GM19372 (cell line): ENCODE results near the gene POLR3C.
A peak's percentile ranks its signal among the peaks of the same experiment; 100 is the strongest.
"Not testable (repeated sequence)": the region's sequence is repeated elsewhere in the genome, so short reads cannot be mapped to it uniquely, and the experiment has no call there.

Experiments
- ATAC-seq: cut with Tn5 transposase; IDR thresholded peaks from one replicate; pipeline ENCODE4 v1.9.1; 2021; ENCODE audit warnings: mild to moderate bottlenecking, low read depth, moderate library complexity; ENCODE audit not compliant: unreplicated experiment

Gene POLR3C

GRCh38 chr1:145812977-145813810, 10.8 kb upstream of the POLR3C start:
- not testable (repeated sequence) for ATAC-seq

GRCh38 chr1:145818095-145818494, 5.9 kb upstream of the POLR3C start:
- ATAC-seq = not testable (repeated sequence)

GRCh38 chr1:145822779-145823331, 1.1 kb upstream of the POLR3C start:
- not testable (repeated sequence) for ATAC-seq

GRCh38 chr1:145824499-145824842, 471 bp downstream of the POLR3C start:
- ATAC-seq = no peak

GRCh38 chr1:145826030-145826429, 2.0 kb downstream of the POLR3C start:
- ATAC-seq = no peak

GRCh38 chr1:145827966-145828365, 4.0 kb downstream of the POLR3C start:
- ATAC-seq = no peak

- no peak for ATAC-seq
Measured at GRCh38 chr1:145828367-145829026, 4.5 kb downstream of the POLR3C start.

GRCh38 chr1:145830810-145831209, 6.8 kb downstream of the POLR3C start:
- not testable (repeated sequence) for ATAC-seq

- ATAC-seq = no peak
Measured at GRCh38 chr1:145837656-145838055, 13.7 kb downstream of the POLR3C start.

GRCh38 chr1:145843031-145843430, 19.0 kb downstream of the POLR3C start:
- no peak for ATAC-seq

GRCh38 chr1:145845144-145845513, 21.1 kb downstream of the POLR3C start:
- peak; percentile 51 for ATAC-seq

GRCh38 chr1:145845514-145846161, 21.6 kb downstream of the POLR3C start, which contains the start of gene NUDT17:
Gene NUDT17, plus strand, starts transcription at chr1:145845630. Its CDS starts 11 bp downstream, at chr1:145845641.
- peak; percentile 63 for ATAC-seq

GRCh38 chr1:145846201-145846612, 22.2 kb downstream of the POLR3C start:
- ATAC-seq = peak; percentile 34

- no peak for ATAC-seq
Measured at GRCh38 chr1:145847827-145848226, 23.8 kb downstream of the POLR3C start.

GRCh38 chr1:145849356-145850160, 25.6 kb downstream of the POLR3C start:
- ATAC-seq = no peak

- ATAC-seq = no peak
Measured at GRCh38 chr1:145855426-145855948, 31.5 kb downstream of the POLR3C start.

- ATAC-seq = no peak
Measured at GRCh38 chr1:145857170-145857569, 33.2 kb downstream of the POLR3C start.

GRCh38 chr1:145858238-145858900, 34.4 kb downstream of the POLR3C start:
- ATAC-seq = peak; percentile 22

GRCh38 chr1:145858901-145859490, 35.0 kb downstream of the POLR3C start, which contains the start of gene PIAS3:
Gene PIAS3, minus strand, starts transcription at chr1:145859081. Its CDS starts 91 bp downstream, at chr1:145858990.
- peak; percentile 79 for ATAC-seq
